RWPE2 (cell line): ENCODE results near the gene TBX3.

Source experiments
- ATAC-seq: fragments of 200-7000 bp; cut with Tn5 transposase; 3 replicates; pipeline ENCODE4 v1.9.1; 2021; ENCODE audit warnings: low read depth
- DNase-seq: peaks from one replicate; pipeline ENCODE4 v3.0.0-alpha.2; 2020; ENCODE audit warnings: low spot score
- H3K27ac ChIP-seq: fragments of 450-650 bp; 2 replicates; pipeline ENCODE4 v1.5.1; 2017; ENCODE audit warnings: mild to moderate bottlenecking; ENCODE audit not compliant: poor library complexity, severe bottlenecking
- H3K27me3 ChIP-seq: fragments of 250-450 bp; sonication (Bioruptor Pico); 2 replicates; pipeline ENCODE4 v1.5.1; 2021; ENCODE audit warnings: mild to moderate bottlenecking, moderate library complexity; ENCODE audit not compliant: insufficient read depth, poor library complexity, severe bottlenecking
- H3K36me3 ChIP-seq: fragments of 250-450 bp; sonication (Bioruptor Pico); 2 replicates; pipeline ENCODE4 v1.5.1; 2020; ENCODE audit warnings: low read depth, mild to moderate bottlenecking, moderate library complexity
- H3K4me1 ChIP-seq: fragments of 250-450 bp; sonication (Bioruptor Pico); 2 replicates; pipeline ENCODE4 v1.5.1; 2021; ENCODE audit warnings: mild to moderate bottlenecking, moderate library complexity; ENCODE audit not compliant: insufficient read depth, poor library complexity, severe bottlenecking
- H3K4me3 ChIP-seq: fragments of 250-450 bp; sonication (Bioruptor Pico); 2 replicates; pipeline ENCODE4 v1.5.1; 2021; ENCODE audit warnings: mild to moderate bottlenecking, moderate library complexity; ENCODE audit not compliant: severe bottlenecking
- H3K9me3 ChIP-seq: fragments of 250-450 bp; sonication (Bioruptor Pico); 2 replicates; pipeline ENCODE4 v1.5.1; 2021; ENCODE audit warnings: mild to moderate bottlenecking, moderate library complexity; ENCODE audit not compliant: severe bottlenecking
- CTCF ChIP-seq: fragments of 450-650 bp; IDR thresholded peaks from one replicate; pipeline ENCODE4 v1.5.1; 2017; ENCODE audit warnings: mild to moderate bottlenecking, moderate library complexity; ENCODE audit not compliant: poor library complexity, severe bottlenecking

TBX3 gene

GRCh38 chr12:114649585-114649984, 34.4 kb downstream of the TBX3 start:
- no peaks in the 10 kb centered on the region for H3K27me3 ChIP-seq
- no peak overlapping the region for H3K4me3 ChIP-seq
- H3K36me3 ChIP-seq = no peaks in the 10 kb centered on the region
- no peak overlapping the region for H3K27ac ChIP-seq
- no peaks in the 10 kb centered on the region for H3K9me3 ChIP-seq
- no peak for DNase-seq
- TF ChIP-seq CTCF = no peak
- ATAC-seq = no peak
- H3K4me1 ChIP-seq = no peaks in the 10 kb centered on the region

GRCh38 chr12:114648711-114649110, 35.3 kb downstream of the TBX3 start:
- ATAC-seq (no peak), DNase-seq (no peak)
- Histone ChIP-seq H3K4me3 (no peak overlapping the region), H3K36me3 (no peaks in the 10 kb centered on the region), H3K4me1 (no peaks in the 10 kb centered on the region), H3K27ac (no peak overlapping the region), H3K9me3 (no peaks in the 10 kb centered on the region), H3K27me3 (no peaks in the 10 kb centered on the region)
- TF ChIP-seq CTCF = no peak

- peaks cover 8% of the 10 kb centered on the region for H3K4me1 ChIP-seq
- no peaks in the 10 kb centered on the region for H3K36me3 ChIP-seq
- H3K27me3 ChIP-seq = no peaks in the 10 kb centered on the region
- no peak overlapping the region for H3K27ac ChIP-seq
- ATAC-seq (no peak), DNase-seq (no peak)
- TF ChIP-seq CTCF = no peak
- no peak overlapping the region for H3K4me3 ChIP-seq
- no peaks in the 10 kb centered on the region for H3K9me3 ChIP-seq
Observed at GRCh38 chr12:114638790-114639435, 45.1 kb downstream of the TBX3 start.

GRCh38 chr12:114636723-114637480, 47.1 kb downstream of the TBX3 start:
- H3K9me3 ChIP-seq = no peaks in the 10 kb centered on the region
- peak overlapping the region; percentile 22 for H3K27ac ChIP-seq
- ATAC-seq (peak; percentile 83), DNase-seq (no peak)
- H3K4me3 ChIP-seq = no peak overlapping the region
- H3K27me3 ChIP-seq = no peaks in the 10 kb centered on the region
- peaks cover 8% of the 10 kb centered on the region for H3K4me1 ChIP-seq
- no peaks in the 10 kb centered on the region for H3K36me3 ChIP-seq
- TF ChIP-seq CTCF = peak; percentile 38

- no peak for TF ChIP-seq CTCF
- ATAC-seq = no peak
Observed at GRCh38 chr12:114631242-114631641, 52.7 kb downstream of the TBX3 start.

More at GRCh38 chr12:114631242-114631641, 52.7 kb downstream of the TBX3 start:
- Histone ChIP-seq H3K36me3 (no peaks in the 10 kb centered on the region), H3K9me3 (no peaks in the 10 kb centered on the region), H3K4me3 (no peak overlapping the region), H3K27me3 (no peaks in the 10 kb centered on the region), H3K4me1 (no peaks in the 10 kb centered on the region), H3K27ac (no peak overlapping the region)
- no peak for DNase-seq
